Kidney epithelial cell (primary cell): ENCODE measurements around the gene PCDHGB3. TPM values are rescaled to one million over a fixed set of nuclear protein-coding genes. Genes with fewer than 3 reads are reported as not detected.
A peak's percentile ranks its signal among the peaks of the same experiment; 100 is the strongest.
"Not testable (repeated sequence)": the region's sequence is repeated elsewhere in the genome, so short reads cannot be mapped to it uniquely, and the experiment has no call there.

ENCODE experiments used
- DNase-seq: peaks from one replicate; pipeline ENCODE4 v3.0.0-alpha.2; 2010; ENCODE audit warnings: low read depth
- H3K27me3 ChIP-seq: 2 replicates; pipeline ENCODE4 v1.6.0; 2011; ENCODE audit warnings: low read length; ENCODE audit not compliant: control insufficient read depth, insufficient read depth
- H3K36me3 ChIP-seq: 2 replicates; pipeline ENCODE4 v1.5.1; 2011; ENCODE audit warnings: low read length; ENCODE audit not compliant: control insufficient read depth, insufficient read depth
- H3K4me3 ChIP-seq: 2 replicates; pipeline ENCODE4 v1.5.1; 2011; ENCODE audit warnings: low read depth, mild to moderate bottlenecking, control low read depth, low read length
- total RNA-seq: library from RNA; depleted of rRNA; stranded (reverse); fragments of >200 nt; gene quantifications from 2 replicates; pipeline ENCODE4 v1.2.3, GENCODE V29; 2015
- TF ChIP-seq, protein P1 (sequence below): IDR thresholded peaks from 2 replicates; pipeline ENCODE4 v1.5.1; 2011; ENCODE audit warnings: mild to moderate bottlenecking, moderate library complexity, low read length, control low read depth, inconsistent platforms; ENCODE audit not compliant: insufficient read depth, poor library complexity, severe bottlenecking

PCDHGB3 gene
- 1.3 and 3.6 TPM in 2 replicates for total RNA-seq

DNA sequence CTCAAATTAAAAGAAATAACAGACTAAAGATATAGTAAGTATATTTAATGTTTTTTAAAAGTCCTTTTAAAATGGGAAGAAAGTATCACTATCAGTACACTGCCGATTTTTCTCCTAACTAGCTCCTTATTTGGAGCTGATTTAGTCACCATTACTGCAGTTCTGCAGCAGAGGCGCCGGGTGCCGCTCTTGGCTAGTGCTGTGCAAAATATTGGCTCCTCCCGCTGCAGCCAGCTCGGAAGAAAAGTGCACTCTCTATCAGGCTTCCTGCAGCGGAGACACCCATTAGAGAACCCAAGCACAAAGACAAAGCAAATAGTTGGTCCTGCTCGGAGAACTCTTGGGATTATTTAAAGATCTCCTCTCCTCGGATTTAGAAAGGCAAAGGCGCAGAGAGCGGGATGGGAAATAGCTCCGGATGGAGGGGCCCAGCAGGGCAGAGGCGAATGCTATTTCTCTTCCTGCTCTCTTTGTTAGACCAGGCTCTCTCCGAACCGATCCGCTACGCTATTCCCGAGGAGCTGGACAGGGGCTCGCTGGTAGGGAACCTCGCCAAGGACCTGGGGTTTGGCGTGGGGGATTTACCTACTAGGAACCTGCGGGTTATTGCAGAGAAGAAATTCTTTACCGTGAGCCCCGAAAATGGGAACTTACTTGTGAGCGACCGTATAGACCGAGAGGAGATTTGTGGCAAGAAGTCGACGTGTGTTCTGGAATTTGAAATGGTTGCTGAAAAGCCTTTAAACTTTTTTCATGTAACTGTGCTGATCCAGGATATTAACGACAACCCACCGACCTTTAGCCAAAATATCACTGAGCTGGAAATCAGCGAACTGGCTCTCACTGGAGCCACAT is at the start of gene PCDHGB3:
PCDHGB3 (plus strand) TSS at position 249 of the 855 bp plus-strand sequence; CDS start at position 402, 153 bp downstream.
- TF ChIP-seq, protein P1, sequence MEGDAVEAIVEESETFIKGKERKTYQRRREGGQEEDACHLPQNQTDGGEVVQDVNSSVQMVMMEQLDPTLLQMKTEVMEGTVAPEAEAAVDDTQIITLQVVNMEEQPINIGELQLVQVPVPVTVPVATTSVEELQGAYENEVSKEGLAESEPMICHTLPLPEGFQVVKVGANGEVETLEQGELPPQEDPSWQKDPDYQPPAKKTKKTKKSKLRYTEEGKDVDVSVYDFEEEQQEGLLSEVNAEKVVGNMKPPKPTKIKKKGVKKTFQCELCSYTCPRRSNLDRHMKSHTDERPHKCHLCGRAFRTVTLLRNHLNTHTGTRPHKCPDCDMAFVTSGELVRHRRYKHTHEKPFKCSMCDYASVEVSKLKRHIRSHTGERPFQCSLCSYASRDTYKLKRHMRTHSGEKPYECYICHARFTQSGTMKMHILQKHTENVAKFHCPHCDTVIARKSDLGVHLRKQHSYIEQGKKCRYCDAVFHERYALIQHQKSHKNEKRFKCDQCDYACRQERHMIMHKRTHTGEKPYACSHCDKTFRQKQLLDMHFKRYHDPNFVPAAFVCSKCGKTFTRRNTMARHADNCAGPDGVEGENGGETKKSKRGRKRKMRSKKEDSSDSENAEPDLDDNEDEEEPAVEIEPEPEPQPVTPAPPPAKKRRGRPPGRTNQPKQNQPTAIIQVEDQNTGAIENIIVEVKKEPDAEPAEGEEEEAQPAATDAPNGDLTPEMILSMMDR = no peak
- H3K4me3 ChIP-seq = no peak within 1 kb of the TSS
- H3K27me3 ChIP-seq = peaks cover 33% of the 10 kb centered on the region
- no peak for DNase-seq
- no peaks in the 10 kb centered on the region for H3K36me3 ChIP-seq

DNA sequence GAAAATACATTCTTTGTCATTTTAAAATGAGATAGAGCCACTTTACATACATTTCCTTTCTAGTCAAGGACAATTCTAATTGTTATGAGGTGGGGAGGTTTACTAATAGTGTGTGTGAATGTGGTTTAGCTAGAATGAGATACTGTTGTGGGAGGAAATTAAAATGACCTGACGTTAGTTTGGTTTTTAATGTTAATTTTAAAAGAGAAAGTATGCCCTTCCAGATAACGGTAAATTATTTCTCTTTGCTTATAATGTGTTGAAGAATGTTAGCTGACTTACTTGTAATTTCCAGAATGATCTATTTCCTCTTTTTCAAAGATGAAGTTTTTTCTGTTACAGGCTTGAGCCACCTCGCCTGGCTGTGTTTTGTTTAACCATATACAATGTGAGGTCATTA is 47.8 kb upstream of the PCDHGB3 start:
- TF ChIP-seq, protein P1 = no peak
- Histone ChIP-seq H3K27me3 (no peaks in the 10 kb centered on the region), H3K4me3 (no peak overlapping the region), H3K36me3 (no peaks in the 10 kb centered on the region)
- DNase-seq = no peak

DNA sequence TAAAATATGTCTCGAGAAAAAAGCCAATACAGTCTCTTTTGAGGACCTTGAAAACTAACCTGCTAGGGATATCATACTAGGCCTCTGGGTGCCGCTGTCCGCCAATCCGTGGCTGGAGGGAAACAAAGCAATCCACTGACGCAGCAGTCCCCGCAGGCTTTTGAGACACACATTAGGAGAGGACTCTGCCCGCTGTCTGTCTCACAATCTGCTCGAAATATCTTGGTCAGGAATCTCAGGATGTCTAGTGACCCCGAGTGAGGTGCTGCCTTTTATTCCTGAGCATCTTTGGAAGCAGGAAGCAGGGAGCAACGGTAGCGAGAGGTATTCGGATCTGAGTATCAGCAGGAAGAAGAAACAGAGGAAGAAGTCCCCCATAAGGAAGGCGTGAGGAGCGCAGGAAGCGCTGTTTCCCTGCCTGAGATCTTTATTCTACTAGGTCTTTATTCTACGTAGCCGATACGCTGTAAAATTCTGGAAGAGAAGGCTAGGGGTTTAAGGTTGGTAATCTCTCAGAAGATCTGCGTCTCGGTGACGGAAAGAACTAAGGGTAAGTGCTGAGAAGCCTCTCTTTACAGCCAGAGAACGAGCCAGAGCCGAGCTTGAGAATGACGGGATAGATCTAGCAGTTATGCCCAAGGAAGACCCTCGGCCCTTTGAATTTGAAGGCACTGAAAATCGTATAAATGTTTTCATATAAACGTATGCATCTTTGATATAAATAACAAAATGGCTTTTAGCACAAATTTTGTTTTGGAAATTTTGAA is 43.8 kb upstream of the PCDHGB3 start:
- Histone ChIP-seq H3K36me3 (no peaks in the 10 kb centered on the region), H3K4me3 (peak overlapping the region; percentile 24), H3K27me3 (no peaks in the 10 kb centered on the region)
- no peak for DNase-seq
- TF ChIP-seq, protein P1 = peak; percentile 63

DNA sequence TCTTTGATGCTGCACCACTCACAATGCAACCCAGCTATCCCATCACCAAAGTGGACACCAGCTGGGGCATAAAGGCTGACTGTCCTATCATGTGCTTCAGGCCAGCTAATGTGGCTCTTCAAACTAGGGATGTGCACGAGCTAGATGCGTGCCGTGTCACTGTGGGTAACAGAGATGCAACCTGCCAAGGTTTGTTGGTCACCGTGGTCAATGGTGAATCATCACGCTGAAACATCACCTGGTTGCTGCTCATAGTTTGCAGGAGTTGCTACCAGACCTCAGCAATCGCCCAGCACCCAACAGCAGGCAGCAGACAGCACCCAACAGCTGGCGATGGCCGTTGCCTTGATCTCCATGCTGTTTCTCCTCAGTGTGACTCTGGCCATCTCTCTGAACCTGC is 41.8 kb upstream of the PCDHGB3 start:
- DNase-seq = no peak
- TF ChIP-seq, protein P1 = no peak
- H3K27me3 ChIP-seq = peaks cover 5% of the 10 kb centered on the region

DNA sequence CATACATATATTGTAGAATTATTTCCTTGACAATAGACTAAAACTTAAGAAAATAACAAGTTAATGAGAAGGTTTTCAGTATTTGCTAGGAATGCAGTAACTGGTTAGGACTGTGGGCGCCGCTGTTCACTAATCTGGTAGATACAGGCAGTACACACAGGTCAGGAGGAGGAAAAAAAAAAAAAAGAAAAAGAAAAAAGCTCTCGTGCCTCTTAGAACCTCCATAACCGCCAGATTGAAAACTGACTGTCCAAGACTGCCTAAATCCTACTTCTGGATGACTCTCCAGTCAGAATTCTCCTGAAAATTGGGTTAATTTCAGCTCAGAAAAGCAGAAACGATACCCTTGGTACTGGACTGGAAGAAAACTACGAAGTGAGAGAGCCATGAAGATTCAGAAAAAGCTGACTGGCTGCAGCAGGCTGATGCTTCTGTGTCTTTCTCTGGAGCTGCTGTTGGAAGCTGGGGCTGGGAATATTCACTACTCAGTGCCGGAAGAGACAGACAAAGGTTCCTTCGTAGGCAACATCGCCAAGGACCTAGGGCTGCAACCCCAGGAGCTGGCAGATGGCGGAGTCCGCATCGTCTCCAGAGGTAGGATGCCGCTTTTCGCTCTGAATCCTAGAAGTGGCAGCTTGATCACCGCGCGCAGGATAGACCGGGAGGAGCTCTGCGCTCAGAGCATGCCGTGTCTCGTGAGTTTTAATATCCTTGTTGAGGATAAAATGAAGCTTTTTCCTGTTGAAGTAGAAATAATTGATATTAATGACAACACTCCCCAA is 39.6 kb upstream of the PCDHGB3 start, which contains the start of gene PCDHGA1:
PCDHGA1 (plus strand) TSS at position 216 of the 782 bp plus-strand sequence.
- Histone ChIP-seq H3K27me3 (peaks cover 7% of the 10 kb centered on the region), H3K4me3 (no peak within 1 kb of the TSS), H3K36me3 (no peaks in the 10 kb centered on the region)
- no peak for DNase-seq
- TF ChIP-seq, protein P1 = peak; percentile 27

More for the DNA sequence above, 41.8 kb upstream of the PCDHGB3 start:
- Histone ChIP-seq H3K4me3 (no peak overlapping the region), H3K36me3 (no peaks in the 10 kb centered on the region)

DNA sequence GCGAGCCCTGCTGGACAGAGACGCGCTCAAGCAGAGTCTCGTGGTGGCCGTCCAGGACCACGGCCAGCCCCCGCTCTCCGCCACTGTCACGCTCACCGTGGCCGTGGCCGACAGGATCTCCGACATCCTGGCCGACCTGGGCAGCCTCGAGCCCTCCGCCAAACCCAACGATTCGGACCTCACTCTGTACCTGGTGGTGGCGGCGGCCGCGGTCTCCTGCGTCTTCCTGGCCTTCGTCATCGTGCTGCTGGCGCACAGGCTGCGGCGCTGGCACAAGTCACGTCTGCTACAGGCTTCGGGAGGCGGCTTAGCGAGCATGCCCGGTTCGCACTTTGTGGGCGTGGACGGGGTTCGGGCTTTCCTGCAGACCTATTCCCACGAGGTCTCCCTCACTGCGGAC is 37.5 kb upstream of the PCDHGB3 start:
- not testable (repeated sequence) for H3K27me3 ChIP-seq, H3K36me3 ChIP-seq, DNase-seq, H3K4me3 ChIP-seq
